ENCODE data around the gene KIF5A.

The KIF5A gene

GRCh38 chr12:57609101-57609780, 59.4 kb downstream of the KIF5A start:
- peak overlapping the region; percentile 50 for H3K4me3 ChIP-seq (ENCODE audit: low read depth, low read length)
- no peak overlapping the region for H3K9ac ChIP-seq (ENCODE audit: low read depth, low read length)
- H3K27me3 ChIP-seq (ENCODE audit: control insufficient read depth, insufficient read depth, low read length), result peaks cover 33% of the 10 kb centered on the region
- peaks cover 7% of the 10 kb centered on the region for H3K4me1 ChIP-seq (ENCODE audit: control insufficient read depth, insufficient read depth, low read length)
- H3K36me3 ChIP-seq (ENCODE audit: control insufficient read depth, insufficient read depth, low read length), result peaks cover 6% of the 10 kb centered on the region
- H3K9me3 ChIP-seq (ENCODE audit: control insufficient read depth, insufficient read depth, low read length), result no peaks in the 10 kb centered on the region

GRCh38 chr12:57609781-57610553, 60.1 kb downstream of the KIF5A start:
- no peaks in the 10 kb centered on the region for H3K9me3 ChIP-seq (ENCODE audit: control insufficient read depth, insufficient read depth, low read length)
- peaks cover 6% of the 10 kb centered on the region for H3K36me3 ChIP-seq (ENCODE audit: control insufficient read depth, insufficient read depth, low read length)
- no peak overlapping the region for H3K9ac ChIP-seq (ENCODE audit: low read depth, low read length)
- H3K4me3 ChIP-seq (ENCODE audit: low read depth, low read length), result peak overlapping the region; percentile 50
- peaks cover 7% of the 10 kb centered on the region for H3K4me1 ChIP-seq (ENCODE audit: control insufficient read depth, insufficient read depth, low read length)
- H3K27me3 ChIP-seq (ENCODE audit: control insufficient read depth, insufficient read depth, low read length), result peaks cover 40% of the 10 kb centered on the region

DNA sequence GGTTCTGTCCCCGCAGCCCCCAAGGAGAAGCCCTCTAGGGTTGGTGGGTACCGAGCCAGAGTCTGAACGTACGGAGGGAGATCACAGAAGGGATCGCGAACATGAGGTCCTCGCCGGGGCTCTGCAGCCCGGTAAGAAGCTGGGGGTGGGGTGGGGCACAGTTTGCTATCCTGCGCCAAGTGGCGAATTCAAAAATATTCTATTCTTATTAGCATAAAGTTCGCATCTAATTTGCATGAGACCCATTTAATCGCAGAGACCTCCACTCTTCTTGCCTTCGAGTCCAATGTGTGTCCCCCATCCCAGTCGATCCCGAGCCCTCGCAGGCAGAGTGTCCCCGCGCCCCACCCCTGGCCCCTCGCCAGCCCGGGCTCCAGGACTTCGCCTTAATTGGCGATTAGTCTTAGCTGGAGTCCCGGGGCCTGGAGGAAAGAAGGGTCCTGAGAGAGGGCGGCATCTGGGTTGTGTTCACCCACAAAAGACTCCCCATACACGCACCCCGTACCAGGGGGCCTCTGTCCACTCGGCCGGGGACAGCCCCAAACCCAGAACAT, 60.8 kb downstream of the KIF5A start:
- Histone ChIP-seq H3K4me3 (ENCODE audit: low read depth, low read length) (peak overlapping the region; percentile 50), H3K4me1 (ENCODE audit: control insufficient read depth, insufficient read depth, low read length) (peaks cover 7% of the 10 kb centered on the region)

DNA sequence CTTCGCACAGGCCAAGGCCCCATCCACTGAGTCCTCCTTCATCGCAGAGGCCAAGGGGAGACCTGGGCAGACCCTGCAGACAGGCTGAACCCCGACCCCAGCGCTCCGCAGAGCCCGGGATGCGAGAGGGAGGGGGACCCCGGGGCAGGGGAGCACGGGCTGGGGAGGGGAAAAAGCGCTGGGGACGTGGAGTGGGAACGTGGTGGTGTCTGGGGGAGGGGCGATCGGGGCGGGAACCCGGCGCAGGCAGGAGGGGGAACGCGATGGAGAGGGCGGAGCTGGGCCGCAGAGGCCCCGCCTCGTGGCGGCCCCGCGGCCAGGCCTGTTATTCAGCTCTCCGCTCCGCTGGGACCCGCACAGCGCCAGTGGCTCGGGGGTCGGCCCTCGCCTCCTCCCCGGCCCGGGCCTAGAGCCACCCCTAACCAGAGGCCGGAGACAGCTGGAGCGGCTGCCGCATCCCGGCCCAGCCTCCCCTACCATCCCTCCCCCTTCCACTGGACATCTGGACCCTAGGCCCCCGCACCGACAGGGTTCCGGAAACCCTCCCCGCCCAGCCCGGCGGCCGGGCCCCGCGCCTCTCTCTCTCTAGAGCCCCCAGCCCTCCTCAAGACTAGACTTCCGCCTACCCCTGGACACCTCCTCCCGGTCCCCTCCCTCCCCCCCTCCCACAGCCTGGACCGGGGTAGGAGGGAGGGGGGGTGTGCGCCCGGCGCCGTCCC, 61.4 kb downstream of the KIF5A start, which contains the start of gene ARHGEF25:
Gene ARHGEF25 (plus strand): TSS at position 328 of the 719 bp plus-strand sequence. CDS start 460 bp downstream, outside the sequence.
- Histone ChIP-seq H3K27me3 (ENCODE audit: control insufficient read depth, insufficient read depth, low read length) (peaks cover 53% of the 10 kb centered on the region), H3K9me3 (ENCODE audit: control insufficient read depth, insufficient read depth, low read length) (no peaks in the 10 kb centered on the region), H3K4me3 (ENCODE audit: low read depth, low read length) (peak within 1 kb of the TSS; percentile 53), H3K9ac (ENCODE audit: low read depth, low read length) (no peak within 1 kb of the TSS), H3K36me3 (ENCODE audit: control insufficient read depth, insufficient read depth, low read length) (peaks cover 2% of the 10 kb centered on the region), H3K4me1 (ENCODE audit: control insufficient read depth, insufficient read depth, low read length) (peaks cover 7% of the 10 kb centered on the region)

More for the DNA sequence above, 60.8 kb downstream of the KIF5A start:
- Histone ChIP-seq H3K36me3 (ENCODE audit: control insufficient read depth, insufficient read depth, low read length) (peaks cover 2% of the 10 kb centered on the region), H3K9me3 (ENCODE audit: control insufficient read depth, insufficient read depth, low read length) (no peaks in the 10 kb centered on the region), H3K27me3 (ENCODE audit: control insufficient read depth, insufficient read depth, low read length) (peaks cover 47% of the 10 kb centered on the region), H3K9ac (ENCODE audit: low read depth, low read length) (no peak overlapping the region)

DNA sequence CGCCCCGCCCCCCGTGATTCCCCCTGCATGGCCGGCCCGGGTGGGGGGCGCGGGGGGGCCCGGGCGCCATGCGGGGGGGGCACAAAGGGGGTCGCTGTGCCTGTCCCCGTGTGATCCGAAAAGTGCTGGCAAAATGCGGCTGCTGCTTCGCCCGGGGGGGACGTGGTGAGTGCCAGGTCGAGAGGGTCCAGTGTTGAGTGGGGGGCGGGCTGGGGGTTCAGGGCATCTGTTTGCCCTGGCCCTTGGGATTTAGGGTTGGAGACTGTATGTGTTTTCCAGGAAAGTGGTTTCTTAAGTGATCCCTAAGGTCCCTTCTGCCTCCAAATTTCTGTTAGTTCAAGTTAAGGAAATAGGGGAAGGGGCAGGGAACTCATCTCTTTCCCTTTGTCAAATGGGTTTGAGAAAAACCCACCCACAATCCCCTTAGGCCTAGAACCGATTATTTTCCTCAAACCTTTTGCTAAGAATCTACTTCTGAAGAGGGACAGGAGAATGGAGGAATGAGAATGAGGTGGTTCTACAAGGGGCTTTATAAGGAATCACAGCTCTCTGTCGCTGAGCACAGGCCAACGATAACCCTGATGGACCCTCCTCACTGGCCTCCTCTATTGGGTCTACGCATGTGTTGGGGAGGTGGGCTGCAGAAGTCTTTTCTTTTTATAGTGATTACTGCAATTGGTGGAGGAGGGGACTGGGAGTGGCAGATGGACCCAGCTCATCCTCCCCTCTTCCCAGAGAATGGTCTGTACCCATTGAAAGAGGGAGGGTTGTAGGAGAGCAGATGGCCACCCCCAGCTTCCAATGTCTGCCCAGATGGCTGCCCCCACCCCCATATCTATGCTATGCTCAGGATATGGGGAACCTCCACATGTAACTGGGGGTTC, 62.2 kb downstream of the KIF5A start:
- H3K9me3 ChIP-seq (ENCODE audit: control insufficient read depth, insufficient read depth, low read length), result no peaks in the 10 kb centered on the region
- H3K27me3 ChIP-seq (ENCODE audit: control insufficient read depth, insufficient read depth, low read length), result peaks cover 60% of the 10 kb centered on the region
- H3K9ac ChIP-seq (ENCODE audit: low read depth, low read length), result no peak overlapping the region
- peak overlapping the region; percentile 53 for H3K4me3 ChIP-seq (ENCODE audit: low read depth, low read length)
- peaks cover 2% of the 10 kb centered on the region for H3K36me3 ChIP-seq (ENCODE audit: control insufficient read depth, insufficient read depth, low read length)
- peaks cover 7% of the 10 kb centered on the region for H3K4me1 ChIP-seq (ENCODE audit: control insufficient read depth, insufficient read depth, low read length)

DNA sequence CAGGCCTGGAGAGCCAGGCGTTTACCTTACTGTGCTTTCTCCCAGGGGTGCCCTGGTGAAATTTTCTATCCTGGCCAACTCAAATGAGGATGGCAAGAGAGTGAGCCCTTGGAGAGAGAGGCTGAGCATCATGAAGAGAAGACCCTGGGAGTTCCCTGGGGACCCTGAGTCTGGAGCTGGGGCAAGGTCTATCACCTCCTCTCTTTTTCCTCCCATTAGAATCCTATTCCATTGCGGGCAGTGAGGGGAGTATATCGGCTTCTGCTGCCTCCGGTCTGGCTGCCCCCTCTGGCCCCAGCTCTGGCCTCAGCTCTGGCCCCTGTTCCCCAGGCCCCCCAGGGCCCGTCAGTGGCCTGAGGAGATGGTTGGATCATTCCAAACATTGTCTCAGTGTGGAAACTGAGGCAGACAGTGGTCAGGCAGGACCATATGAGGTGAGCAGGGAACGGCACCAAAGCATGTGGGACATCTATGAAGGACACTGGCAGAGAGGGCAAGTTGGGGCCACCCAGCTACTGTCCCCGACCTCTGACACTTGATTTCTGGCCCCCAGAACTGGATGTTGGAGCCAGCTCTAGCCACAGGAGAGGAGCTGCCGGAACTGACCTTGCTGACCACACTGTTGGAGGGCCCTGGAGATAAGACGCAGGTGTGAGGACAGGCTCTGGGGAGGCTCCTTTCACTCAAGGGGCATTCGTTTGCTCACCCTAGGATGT, 63.0 kb downstream of the KIF5A start:
- peaks cover 7% of the 10 kb centered on the region for H3K4me1 ChIP-seq (ENCODE audit: control insufficient read depth, insufficient read depth, low read length)
- H3K27me3 ChIP-seq (ENCODE audit: control insufficient read depth, insufficient read depth, low read length), result peaks cover 66% of the 10 kb centered on the region
- H3K9me3 ChIP-seq (ENCODE audit: control insufficient read depth, insufficient read depth, low read length), result no peaks in the 10 kb centered on the region
- H3K9ac ChIP-seq (ENCODE audit: low read depth, low read length), result no peak overlapping the region
- H3K36me3 ChIP-seq (ENCODE audit: control insufficient read depth, insufficient read depth, low read length), result peaks cover 2% of the 10 kb centered on the region
- no peak overlapping the region for H3K4me3 ChIP-seq (ENCODE audit: low read depth, low read length)

DNA sequence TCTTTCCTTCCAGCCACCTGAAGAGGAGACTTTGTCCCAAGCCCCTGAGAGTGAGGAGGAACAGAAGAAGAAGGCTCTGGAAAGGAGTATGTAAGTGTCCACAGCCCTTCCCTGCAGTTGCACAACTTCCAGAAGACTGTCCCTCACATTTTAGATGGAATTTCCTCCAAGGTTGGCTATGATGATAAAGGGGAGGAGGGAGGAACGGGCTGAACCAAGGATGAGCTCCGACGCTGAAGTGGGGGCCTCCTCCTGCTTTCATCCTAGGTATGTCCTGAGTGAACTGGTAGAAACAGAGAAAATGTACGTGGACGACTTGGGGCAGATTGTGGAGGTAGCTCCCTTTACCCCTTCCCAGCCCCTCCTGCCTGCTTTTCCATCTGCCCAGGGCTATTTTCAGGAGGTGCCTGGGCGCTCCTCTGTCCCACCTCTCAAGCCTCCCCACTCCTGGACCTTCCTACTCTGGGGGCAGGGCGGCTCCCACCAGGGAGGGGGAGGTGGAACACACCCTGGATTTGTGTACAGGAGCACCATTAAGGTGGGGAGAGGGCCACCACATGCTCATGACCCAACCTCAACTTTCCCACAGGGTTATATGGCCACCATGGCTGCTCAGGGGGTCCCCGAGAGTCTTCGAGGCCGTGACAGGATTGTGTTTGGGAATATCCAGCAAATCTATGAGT, 63.7 kb downstream of the KIF5A start:
- H3K9me3 ChIP-seq (ENCODE audit: control insufficient read depth, insufficient read depth, low read length), result no peaks in the 10 kb centered on the region
- H3K27me3 ChIP-seq (ENCODE audit: control insufficient read depth, insufficient read depth, low read length), result peaks cover 71% of the 10 kb centered on the region
- peak overlapping the region; percentile 4 for H3K4me3 ChIP-seq (ENCODE audit: low read depth, low read length)
- H3K9ac ChIP-seq (ENCODE audit: low read depth, low read length), result no peak overlapping the region
- H3K4me1 ChIP-seq (ENCODE audit: control insufficient read depth, insufficient read depth, low read length), result peaks cover 4% of the 10 kb centered on the region
- H3K36me3 ChIP-seq (ENCODE audit: control insufficient read depth, insufficient read depth, low read length), result peaks cover 2% of the 10 kb centered on the region

GRCh38 chr12:57614178-57614947, 64.5 kb downstream of the KIF5A start:
- H3K4me1 ChIP-seq (ENCODE audit: control insufficient read depth, insufficient read depth, low read length), result peaks cover 2% of the 10 kb centered on the region
- no peak overlapping the region for H3K9ac ChIP-seq (ENCODE audit: low read depth, low read length)
- H3K27me3 ChIP-seq (ENCODE audit: control insufficient read depth, insufficient read depth, low read length), result peaks cover 79% of the 10 kb centered on the region
- H3K4me3 ChIP-seq (ENCODE audit: low read depth, low read length), result peak overlapping the region; percentile 4
- H3K9me3 ChIP-seq (ENCODE audit: control insufficient read depth, insufficient read depth, low read length), result no peaks in the 10 kb centered on the region
- peaks cover 2% of the 10 kb centered on the region for H3K36me3 ChIP-seq (ENCODE audit: control insufficient read depth, insufficient read depth, low read length)

DNA sequence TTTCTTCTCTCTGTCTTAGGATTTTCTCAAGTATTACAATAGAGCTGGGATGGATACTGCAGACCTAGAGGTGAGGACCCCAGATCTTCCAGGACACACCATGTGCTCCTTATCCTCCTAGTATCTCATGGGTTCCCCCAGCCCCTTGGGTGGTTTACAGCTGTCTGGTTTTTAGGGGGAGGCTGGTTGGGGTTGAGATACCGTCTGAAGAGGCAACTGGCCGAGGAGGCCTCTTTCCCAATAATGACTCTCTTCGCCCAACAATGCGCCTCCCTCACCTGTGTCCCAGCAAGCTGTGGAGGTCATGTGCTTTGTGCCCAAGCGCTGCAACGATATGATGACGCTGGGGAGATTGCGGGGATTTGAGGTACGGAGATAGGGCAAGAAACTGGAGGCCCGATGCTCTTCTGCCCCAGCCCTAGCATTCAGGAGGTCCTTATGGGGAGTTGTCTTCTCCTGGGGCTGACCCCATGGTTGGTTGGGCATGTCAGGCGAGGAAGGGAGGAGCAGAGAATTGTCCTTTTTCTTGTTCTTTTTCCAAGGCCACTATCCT, 65.2 kb downstream of the KIF5A start:
- H3K9me3 ChIP-seq (ENCODE audit: control insufficient read depth, insufficient read depth, low read length), result no peaks in the 10 kb centered on the region
- peaks cover 2% of the 10 kb centered on the region for H3K36me3 ChIP-seq (ENCODE audit: control insufficient read depth, insufficient read depth, low read length)
- H3K27me3 ChIP-seq (ENCODE audit: control insufficient read depth, insufficient read depth, low read length), result peaks cover 85% of the 10 kb centered on the region
- no peak overlapping the region for H3K4me3 ChIP-seq (ENCODE audit: low read depth, low read length)
- H3K4me1 ChIP-seq (ENCODE audit: control insufficient read depth, insufficient read depth, low read length), result peaks cover 5% of the 10 kb centered on the region
- H3K9ac ChIP-seq (ENCODE audit: low read depth, low read length), result no peak overlapping the region
